Measurements from ENCODE around the gene BCR. TPM values are rescaled to one million over a fixed set of nuclear protein-coding genes. Genes with fewer than 3 reads are reported as not detected.

BCR gene
- total RNA-seq, 1 experiment from 2014 or later = 129 TPM

- ChIA-PET CTCF (interaction anchor here (0.6 to 3.2 kb wide), 19 partner anchors 9 to 116 kb away, joined by 3 to 25 read pairs (median 5); no protein-coding TSS in a partner anchor), POLR2A (interaction anchor here (1.4 kb wide), 1 partner anchor 77 kb away, joined by 3 read pairs; no protein-coding TSS in a partner anchor)
- Mint-ChIP-seq H3K36me3 (peaks cover 27% of the 10 kb centered on the region), H3K4me1 (peaks cover 20% of the 10 kb centered on the region), H3K27me3 (ENCODE audit: low read depth) (no peaks in the 10 kb centered on the region), H3K9me3 (no peaks in the 10 kb centered on the region), H3K4me3 (no peak overlapping the region), H3K27ac (peak overlapping the region; percentile 20)
- DNase-seq (ENCODE audit: low spot score) = peak; percentile 69
- ATAC-seq = peak; percentile 86
- TF ChIP-seq FOXK1 (CRISPR knock-in tag; IDR thresholded peaks at IDR 0.05) (no peak), USF1 (CRISPR knock-in tag; IDR thresholded peaks at IDR 0.05) (peak; percentile 78)
Observed at GRCh38 chr22:23259916-23260644, 79.8 kb downstream of the BCR start.

GRCh38 chr22:23260645-23261581 lies 80.6 kb downstream of the BCR start:
- ChIA-PET CTCF (interaction anchor here (0.6 to 3.2 kb wide), 17 partner anchors 8 to 117 kb away, joined by 3 to 25 read pairs (median 5); no protein-coding TSS in a partner anchor), POLR2A (interaction anchor here (0.9 to 1.4 kb wide), 2 partner anchors 59 to 78 kb away, joined by 3 read pairs; no protein-coding TSS in a partner anchor)
- DNase-seq (ENCODE audit: low spot score) (no peak), ATAC-seq (no peak)
- H3K9me3 Mint-ChIP-seq = no peaks in the 10 kb centered on the region
- H3K4me3 Mint-ChIP-seq = no peak overlapping the region
- peaks cover 20% of the 10 kb centered on the region for H3K4me1 Mint-ChIP-seq
- H3K27me3 Mint-ChIP-seq (ENCODE audit: low read depth) = no peaks in the 10 kb centered on the region
- H3K27ac Mint-ChIP-seq = no peak overlapping the region
- H3K36me3 Mint-ChIP-seq = peaks cover 26% of the 10 kb centered on the region
- TF ChIP-seq ZBTB21 (CRISPR knock-in tag; IDR thresholded peaks at IDR 0.05; ENCODE audit: borderline replicate concordance) (no peak), ZNF425 (CRISPR knock-in tag; conservative IDR thresholded peaks at IDR 0.05) (no peak), CREM (CRISPR knock-in tag; IDR thresholded peaks at IDR 0.05) (no peak), AFF4 (CRISPR knock-in tag; IDR thresholded peaks at IDR 0.05; ENCODE audit: borderline replicate concordance) (no peak), HMGA2 (CRISPR knock-in tag; IDR thresholded peaks at IDR 0.05) (no peak), E2F4 (CRISPR knock-in tag; IDR thresholded peaks at IDR 0.05; ENCODE audit: borderline replicate concordance, low read depth) (no peak), ZNF281 (CRISPR knock-in tag; IDR thresholded peaks at IDR 0.05) (no peak), NFE2L1 (CRISPR knock-in tag; IDR thresholded peaks at IDR 0.05) (no peak), TCF7 (CRISPR knock-in tag; IDR thresholded peaks at IDR 0.05; ENCODE audit: low read depth) (no peak), HMGXB4 (CRISPR knock-in tag; IDR thresholded peaks at IDR 0.05) (no peak), USF1 (CRISPR knock-in tag; IDR thresholded peaks at IDR 0.05) (no peak)

Measured in WTC11 (cell line).